Lung (tissue), 12 donors: ENCODE data around the gene RALGAPA2. TPM values are rescaled to one million over a fixed set of nuclear protein-coding genes. Genes with fewer than 3 reads are reported as not detected.

Source experiments
- ATAC-seq: fragments of 200-7000 bp; cut with Tn5 transposase; one replicate; pipeline ENCODE4 v1.9.1; 2020; ENCODE audit warnings: moderate number of reproducible peaks; ENCODE audit not compliant: insufficient read depth, low FRiP score
- DNase-seq, 3 donors: peaks; one replicate each; pipeline ENCODE4 v3.0.0-alpha.2; 2013 to 2017
- H3K27ac ChIP-seq, 2 donors: one replicate each; pipeline ENCODE4 v1.5.1; 2013; ENCODE audit warnings: mild to moderate bottlenecking in 2 of 2, moderate library complexity in 2 of 2, control low read depth in 1 of 2, inconsistent platforms in 1 of 2, low read depth in 1 of 2, low read length in 1 of 2
- H3K27me3 ChIP-seq, 3 donors: one replicate each; pipeline ENCODE4 v1.5.1; 2013; ENCODE audit warnings: low read length in 2 of 3; ENCODE audit not compliant: control insufficient read depth in 3 of 3, insufficient read depth in 3 of 3
- H3K36me3 ChIP-seq, 4 donors: one replicate each; pipeline ENCODE4 v1.5.1; 2013; ENCODE audit warnings: low read length in 4 of 4, mild to moderate bottlenecking in 1 of 4, moderate library complexity in 1 of 4; ENCODE audit not compliant: control insufficient read depth in 4 of 4, insufficient read depth in 4 of 4
- H3K4me1 ChIP-seq, 5 donors: one replicate each; pipeline ENCODE4 v1.5.1; 2013; ENCODE audit warnings: low read length in 5 of 5, mild to moderate bottlenecking in 2 of 5, moderate library complexity in 1 of 5; ENCODE audit not compliant: control insufficient read depth in 5 of 5, insufficient read depth in 5 of 5
- H3K4me3 ChIP-seq: one replicate; pipeline ENCODE4 v1.5.1; 2013; ENCODE audit warnings: mild to moderate bottlenecking, control low read depth, moderate library complexity
- H3K9ac ChIP-seq, 2 donors: one replicate each; pipeline ENCODE4 v1.5.1; 2013; ENCODE audit warnings: low read length in 2 of 2, control low read depth in 1 of 2; ENCODE audit not compliant: insufficient read depth in 1 of 2
- H3K9me3 ChIP-seq, 4 donors: one replicate each; pipeline ENCODE4 v1.5.1; 2013; ENCODE audit warnings: low read length in 3 of 4, mild to moderate bottlenecking in 1 of 4, moderate library complexity in 1 of 4; ENCODE audit not compliant: control insufficient read depth in 4 of 4, insufficient read depth in 3 of 4
- CTCF ChIP-seq: IDR thresholded peaks from 2 replicates; pipeline ENCODE4 v1.5.1; 2012; ENCODE audit warnings: mild to moderate bottlenecking; ENCODE audit errors: control extremely low read depth, extremely low read depth
- WGBS, 2 donors: extraction: QIAGEN DNeasy Blood & Tissue Kit; methylation state at CpG; one replicate each; pipeline ENCODE4 v1.1.7; 2013; 5-methylcytosine and 5-hydroxymethylcytosine counted together
- polyA plus RNA-seq, 2 donors: library from polyadenylated mRNA; stranded (reverse); fragments of 200-250 nt; gene quantifications; one replicate each; pipeline ENCODE4 v1.2.1, GENCODE V29; 2013
- total RNA-seq, 2 donors: library from RNA; depleted of rRNA in 1 of 2; stranded (reverse); fragments of >200 nt in 1 of 2; gene quantifications; one replicate each; pipeline ENCODE4 v1.2.1, GENCODE V29; 2014 to 2021
- donor health status: control.
- donor health status: control.
- donor health status: Bipolar disorder and iron deficiency.
- donor health status: healthy.
- donor health status: DM: yes; HTN: yes; CAD: no.

The RALGAPA2 gene
- total and polyA plus RNA-seq, 4 donors, result 12.1 to 83.4 (median 55.6) TPM

GRCh38 chr20:20406306-20406705 is 306.1 kb downstream of the RALGAPA2 start:
- no peak overlapping the region for H3K4me3 ChIP-seq
- TF ChIP-seq CTCF, result no peak
- no peak overlapping the region for H3K9ac ChIP-seq
- H3K27ac ChIP-seq, result no peak overlapping the region
- H3K36me3 ChIP-seq, result peaks cover 0 to 26% (median 0%) of the 10 kb centered on the region in 4 donors
- DNase-seq (peak in 1 of 3 donors; percentile 6), ATAC-seq (no peak)
- no peaks in the 10 kb centered on the region for H3K27me3 ChIP-seq
- H3K9me3 ChIP-seq, result no peaks in the 10 kb centered on the region
- WGBS, 2 donors, result 81 to 82% methylated on average over 2 of the region's 2 CpGs
- H3K4me1 ChIP-seq, result peaks cover 0 to 14% (median 5%) of the 10 kb centered on the region in 5 donors

- no peaks in the 10 kb centered on the region for H3K27me3 ChIP-seq
- no peaks in the 10 kb centered on the region for H3K9me3 ChIP-seq
- H3K4me1 ChIP-seq, result peaks cover 0 to 9% (median 5%) of the 10 kb centered on the region in 5 donors
- no peak overlapping the region for H3K4me3 ChIP-seq
- ATAC-seq (no peak), DNase-seq (no peak)
- TF ChIP-seq CTCF, result no peak
- no peak overlapping the region for H3K27ac ChIP-seq
- 76 to 83% methylated on average over 10 of the region's 10 CpGs for WGBS, 2 donors
- H3K36me3 ChIP-seq, result peaks cover 0 to 24% (median 0%) of the 10 kb centered on the region in 4 donors
- H3K9ac ChIP-seq, result no peak overlapping the region
Observed at GRCh38 chr20:20405623-20406022, 306.8 kb downstream of the RALGAPA2 start.

- Histone ChIP-seq H3K36me3 (peaks cover 0 to 26% (median under 1%) of the 10 kb centered on the region in 4 donors), H3K9me3 (no peaks in the 10 kb centered on the region), H3K9ac (no peak overlapping the region), H3K4me3 (no peak overlapping the region), H3K27me3 (no peaks in the 10 kb centered on the region), H3K27ac (no peak overlapping the region), H3K4me1 (peaks cover 0 to 8% (median 5%) of the 10 kb centered on the region in 5 donors)
- DNase-seq, result no peak
- WGBS, 2 donors, result 96 to 97% methylated on average over 5 of the region's 5 CpGs
- no peak for TF ChIP-seq CTCF
- ATAC-seq, result no peak
Observed at GRCh38 chr20:20404633-20405032, 307.8 kb downstream of the RALGAPA2 start.

- Histone ChIP-seq H3K9ac (no peak overlapping the region), H3K27me3 (no peaks in the 10 kb centered on the region), H3K9me3 (no peaks in the 10 kb centered on the region), H3K4me1 (peaks cover 0 to 2% (median 0%) of the 10 kb centered on the region in 5 donors), H3K4me3 (no peak overlapping the region), H3K27ac (no peak overlapping the region), H3K36me3 (peaks cover 0 to 29% (median 2%) of the 10 kb centered on the region in 4 donors)
- no peak for ATAC-seq
- no peak for DNase-seq
- 90 to 93% methylated on average over 3 of the region's 3 CpGs for WGBS, 2 donors
- TF ChIP-seq CTCF, result no peak
Observed at GRCh38 chr20:20401991-20402390, 310.5 kb downstream of the RALGAPA2 start.
